AG20443 (cell line): ENCODE measurements around the gene KCNE1.
"Not testable (repeated sequence)": the region's sequence is repeated elsewhere in the genome, so short reads cannot be mapped to it uniquely, and the experiment has no call there.

Source experiments
- DNase-seq: peaks from one replicate; pipeline ENCODE4 v3.0.0; 2012; ENCODE audit warnings: low spot score, mixed read lengths

KCNE1 gene

GRCh38 chr21:34511181-34511580 is 829 bp downstream of the KCNE1 start:
- peak; percentile 60 for DNase-seq

GRCh38 chr21:34510148-34511142 is 1.6 kb downstream of the KCNE1 start:
- peak; percentile 87 for DNase-seq

- DNase-seq: no peak
Observed at GRCh38 chr21:34509151-34509550, 2.9 kb downstream of the KCNE1 start.

- DNase-seq: no peak
Observed at GRCh38 chr21:34504595-34504994, 7.4 kb downstream of the KCNE1 start.

- DNase-seq: no peak
Observed at GRCh38 chr21:34502480-34503106, 9.4 kb downstream of the KCNE1 start.

DNA sequence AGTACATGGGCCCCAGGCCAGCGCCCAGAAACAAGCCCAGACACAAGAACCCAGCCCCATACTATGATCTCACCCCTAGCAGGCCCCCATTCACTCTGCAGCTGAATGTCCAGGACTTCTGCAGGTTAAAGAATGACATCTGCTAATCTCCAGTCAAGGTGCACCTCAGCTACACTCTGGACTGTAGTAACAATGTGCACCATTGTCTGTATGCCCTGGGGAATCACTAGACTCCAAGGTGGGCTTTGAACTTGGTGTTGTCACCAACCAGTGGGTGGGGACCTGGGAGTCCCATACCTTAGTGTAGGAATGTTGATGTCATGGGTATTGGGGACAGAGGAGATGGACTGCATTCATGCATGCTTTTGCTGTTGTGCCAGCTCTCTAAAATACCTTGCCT is 10.3 kb downstream of the KCNE1 start:
- DNase-seq: no peak

- DNase-seq: no peak
Observed at GRCh38 chr21:34500191-34500590, 11.8 kb downstream of the KCNE1 start.

DNA sequence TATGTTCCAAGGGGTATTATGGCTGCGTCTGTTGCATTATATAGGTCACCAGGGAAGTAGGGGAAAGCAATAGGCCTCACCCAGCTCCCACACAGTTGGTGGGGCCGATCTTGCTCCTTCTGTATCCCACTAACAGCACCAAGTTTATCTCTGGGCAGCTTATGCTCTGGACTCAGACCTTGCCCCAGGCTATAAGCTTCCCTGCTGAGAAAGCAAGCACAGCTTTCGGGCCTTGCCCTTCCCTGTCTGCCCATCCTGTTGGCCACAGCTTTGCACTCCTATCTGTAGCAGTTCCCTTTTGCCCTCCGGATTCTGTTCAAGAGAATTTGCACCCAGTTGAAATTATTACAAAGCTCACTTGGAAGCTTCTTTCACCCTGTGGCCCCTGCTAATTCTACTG is 12.9 kb downstream of the KCNE1 start:
- DNase-seq: no peak

GRCh38 chr21:34498623-34499022 is 13.4 kb downstream of the KCNE1 start:
- no peak for DNase-seq

DNA sequence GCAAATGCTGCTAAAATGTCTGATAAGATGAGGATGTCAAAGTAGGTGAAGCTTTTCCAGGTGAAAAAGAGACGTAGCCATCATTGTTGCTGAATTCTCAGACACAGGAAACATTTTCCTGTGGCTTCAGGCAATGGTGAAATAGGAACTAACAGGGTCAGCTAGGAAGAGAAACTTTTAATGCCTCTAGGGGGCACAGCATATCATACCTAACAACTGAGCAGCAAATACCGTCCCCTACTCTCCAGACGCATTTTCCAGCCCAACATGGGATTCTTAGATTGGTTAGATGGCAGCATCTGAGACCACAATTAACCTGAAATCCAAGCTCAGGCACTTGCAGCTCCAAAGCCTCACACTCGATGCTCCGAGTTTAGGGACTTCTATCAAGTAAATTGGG is 28.2 kb downstream of the KCNE1 start:
- not testable (repeated sequence) for DNase-seq

DNA sequence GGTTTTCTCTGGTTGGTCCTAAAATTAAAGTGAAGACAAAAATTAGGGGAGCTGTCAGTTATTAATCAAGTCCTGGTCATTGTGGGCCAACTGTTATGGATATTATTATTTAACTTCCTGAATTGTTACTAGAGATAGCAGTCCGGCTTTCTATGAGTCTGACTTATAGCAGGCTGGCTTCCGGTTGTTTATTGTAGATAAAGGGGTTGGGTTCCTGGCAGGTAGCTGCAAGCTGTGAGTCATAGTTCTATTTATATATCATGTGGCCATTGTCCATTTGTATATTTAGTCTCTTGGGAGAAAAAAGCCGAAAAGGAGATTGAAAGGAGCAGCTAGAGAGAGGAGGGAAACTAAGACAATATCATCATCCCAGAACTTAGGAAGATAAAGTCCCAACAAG is 28.6 kb downstream of the KCNE1 start:
- not testable (repeated sequence) for DNase-seq

DNA sequence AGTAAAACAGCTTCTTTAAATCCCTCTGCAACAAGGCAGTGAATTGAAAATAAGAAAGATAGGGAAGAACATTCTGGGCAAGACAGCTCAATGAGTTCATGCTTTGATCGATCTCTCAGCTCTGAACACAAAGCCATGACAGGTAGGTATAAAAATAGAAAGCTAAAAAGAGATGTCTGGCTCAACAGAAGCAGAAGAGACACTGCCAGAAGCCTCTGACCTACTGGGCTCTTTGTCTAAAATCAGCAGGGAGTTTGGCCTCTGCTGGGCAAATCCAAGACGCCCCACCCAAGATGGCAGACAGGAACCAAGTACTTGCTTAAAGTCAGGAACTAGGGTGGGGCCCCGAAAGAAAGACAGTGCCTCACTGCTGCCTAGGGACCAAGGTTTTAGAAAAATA is 44.7 kb downstream of the KCNE1 start:
- DNase-seq: not testable (repeated sequence)

GRCh38 chr21:34459426-34459825 is 52.6 kb downstream of the KCNE1 start:
- DNase-seq: not testable (repeated sequence)

DNA sequence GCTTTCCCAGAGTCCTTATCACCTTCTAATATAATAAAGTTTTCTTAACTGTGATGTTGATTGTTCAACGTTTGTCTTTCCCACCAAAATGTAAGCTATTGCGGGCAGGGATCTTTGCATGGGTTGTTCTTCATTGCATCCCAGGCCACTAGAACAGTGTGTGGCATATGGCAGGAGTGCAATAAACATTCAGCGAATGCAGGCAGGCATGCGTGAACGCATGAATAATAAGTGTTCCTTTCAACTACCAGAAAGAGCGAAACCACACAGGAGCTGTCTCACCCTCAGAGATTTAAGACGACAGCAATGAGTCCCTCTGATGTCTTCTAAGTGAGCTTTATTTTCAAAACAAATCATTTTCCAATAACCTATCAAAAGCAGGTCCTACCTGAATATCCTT is 53.7 kb downstream of the KCNE1 start:
- not testable (repeated sequence) for DNase-seq

GRCh38 chr21:34456180-34456579 is 55.8 kb downstream of the KCNE1 start:
- DNase-seq: not testable (repeated sequence)

- not testable (repeated sequence) for DNase-seq
Observed at GRCh38 chr21:34455628-34456027, 56.4 kb downstream of the KCNE1 start.

DNA sequence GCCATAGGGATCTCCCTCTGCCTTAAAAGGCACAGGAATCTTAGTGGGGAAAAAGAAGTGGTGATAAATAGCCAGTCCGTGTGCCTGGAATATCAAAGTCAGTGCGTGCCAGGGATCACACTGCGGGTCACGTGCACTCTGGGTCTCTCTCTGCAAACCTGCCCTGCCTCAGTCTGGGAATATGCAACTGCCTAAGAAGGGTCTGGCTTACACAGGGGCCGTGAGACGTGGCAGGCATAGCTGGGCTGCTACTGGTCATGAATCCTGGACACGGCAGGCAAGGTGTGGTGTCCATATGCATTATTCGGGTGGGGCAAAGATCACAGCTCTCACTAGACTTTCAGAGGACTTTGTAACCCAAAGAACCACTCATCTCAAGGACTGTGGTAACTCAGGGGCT is 65.0 kb downstream of the KCNE1 start:
- DNase-seq: not testable (repeated sequence)

GRCh38 chr21:34443486-34443885 is 68.5 kb downstream of the KCNE1 start:
- not testable (repeated sequence) for DNase-seq

GRCh38 chr21:34429710-34430109 is 82.3 kb downstream of the KCNE1 start:
- DNase-seq: not testable (repeated sequence)

GRCh38 chr21:34428441-34428840 is 83.6 kb downstream of the KCNE1 start:
- DNase-seq: not testable (repeated sequence)

DNA sequence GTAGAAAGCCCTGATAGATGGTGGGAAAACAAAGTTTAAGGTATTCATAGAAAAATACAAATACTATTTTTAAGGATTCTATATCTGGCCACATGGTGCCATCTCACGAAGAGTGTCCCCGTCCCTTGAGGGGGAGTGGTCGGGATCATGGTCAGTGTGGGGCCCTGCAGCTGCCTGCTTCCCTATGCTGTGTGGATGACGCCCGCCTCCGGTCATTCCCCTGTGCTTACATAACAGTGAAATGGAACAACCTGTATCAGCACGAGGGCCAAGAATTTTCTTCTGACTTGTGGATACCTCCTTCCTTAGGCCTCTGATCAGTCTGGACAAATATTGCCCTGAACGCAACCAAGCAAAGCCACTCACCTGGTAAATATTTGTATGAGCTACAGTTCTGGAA is 84.7 kb downstream of the KCNE1 start:
- not testable (repeated sequence) for DNase-seq

GRCh38 chr21:34423805-34424204 is 88.2 kb downstream of the KCNE1 start, which contains the start of gene SMIM34:
Gene SMIM34, minus strand, starts transcription at chr21:34423951. Its CDS starts 112 bp downstream, at chr21:34423839.
- DNase-seq: not testable (repeated sequence)
